ENCODE data around the gene CT55. TPM values are rescaled to one million over a fixed set of nuclear protein-coding genes. Genes with fewer than 3 reads are reported as not detected.
"Not testable (repeated sequence)": the region's sequence is repeated elsewhere in the genome, so short reads cannot be mapped to it uniquely, and the experiment has no call there.

The CT55 gene
- total and polyA plus RNA-seq, 8 donors = 0.09 TPM; not detected in 7

- FAIRE-seq (no peak), ATAC-seq (no peak), DNase-seq (no peak)
- Histone ChIP-seq H3K9me3 (no peaks in the 10 kb centered on the region), H3K27me3 (peaks cover 0 to 13% (median 0%) of the 10 kb centered on the region in 4 donors), H3K36me3 (no peaks in the 10 kb centered on the region), H3K4me3 (no peak overlapping the region), H3K4me1 (no peaks in the 10 kb centered on the region), H3K27ac (no peak overlapping the region)
- intact Hi-C loops (cut with DNase I) = no loop called here
- 42 to 45% methylated on average over 3 of the region's 3 CpGs for WGBS, 2 donors
- TF ChIP-seq CTCF (IDR thresholded peaks at IDR 0.05) = no peak
Measured at GRCh38 chrX:135168486-135168885, 2.7 kb downstream of the CT55 start.

GRCh38 chrX:135154688-135155087, 16.5 kb downstream of the CT55 start:
- H3K4me1 ChIP-seq; H3K9me3 ChIP-seq; ATAC-seq; DNase-seq; H3K36me3 ChIP-seq; H3K27me3 ChIP-seq; H3K27ac ChIP-seq; H3K4me3 ChIP-seq; FAIRE-seq; intact Hi-C loops (cut with DNase I): not testable (repeated sequence)
- WGBS, 2 donors = no CpG with 5 or more reads among the region's 3 CpGs

- H3K27me3 ChIP-seq; H3K27ac ChIP-seq; FAIRE-seq; DNase-seq; H3K9me3 ChIP-seq; H3K36me3 ChIP-seq; H3K4me3 ChIP-seq; intact Hi-C loops (cut with DNase I); H3K4me1 ChIP-seq; ATAC-seq: not testable (repeated sequence)
- no CpG with 5 or more reads among the region's 6 CpGs for WGBS, 2 donors
Measured at GRCh38 chrX:135126145-135126544, 45.1 kb downstream of the CT55 start.

GRCh38 chrX:135120056-135120576, 51.1 kb downstream of the CT55 start, which contains the start of gene ETDB:
Gene ETDB, minus strand, starts transcription at chrX:135120526. Its CDS starts 1,265 bp downstream, at chrX:135119261.
- H3K27me3 ChIP-seq; H3K4me3 ChIP-seq; H3K9me3 ChIP-seq; H3K27ac ChIP-seq; H3K36me3 ChIP-seq; FAIRE-seq; H3K4me1 ChIP-seq; DNase-seq; intact Hi-C loops (cut with DNase I): not testable (repeated sequence)
- peak in 1 of 4 donors; percentile 21 for ATAC-seq
- no CpG with 5 or more reads among the region's 1 CpG for WGBS, 2 donors

- H3K27ac ChIP-seq; H3K27me3 ChIP-seq; ATAC-seq; H3K4me3 ChIP-seq; H3K9me3 ChIP-seq; FAIRE-seq; H3K36me3 ChIP-seq; DNase-seq; intact Hi-C loops (cut with DNase I); H3K4me1 ChIP-seq: not testable (repeated sequence)
- WGBS, 2 donors = no CpG with 5 or more reads among the region's 2 CpGs
Measured at GRCh38 chrX:135116064-135116463, 55.1 kb downstream of the CT55 start.

GRCh38 chrX:135114392-135114791, 56.8 kb downstream of the CT55 start:
- no peak for TF ChIP-seq CTCF (IDR thresholded peaks at IDR 0.05)
- no peak for ATAC-seq
- no peaks in the 10 kb centered on the region for H3K36me3 ChIP-seq
- 72 to 75% methylated on average over 2 of the region's 2 CpGs for WGBS, 2 donors
- H3K27me3 ChIP-seq = peaks cover 0 to 11% (median 5%) of the 10 kb centered on the region in 4 donors
- H3K4me3 ChIP-seq = no peak overlapping the region
- H3K27ac ChIP-seq = no peak overlapping the region
- H3K4me1 ChIP-seq = no peaks in the 10 kb centered on the region
- intact Hi-C loops (cut with DNase I) = no loop called here
- DNase-seq = no peak
- FAIRE-seq = no peak
- H3K9me3 ChIP-seq = no peaks in the 10 kb centered on the region

GRCh38 chrX:135112743-135113142, 58.5 kb downstream of the CT55 start:
- Histone ChIP-seq H3K27ac (no peak overlapping the region), H3K27me3 (peaks cover 0 to 11% (median 5%) of the 10 kb centered on the region in 4 donors), H3K9me3 (no peaks in the 10 kb centered on the region), H3K4me3 (no peak overlapping the region), H3K36me3 (no peaks in the 10 kb centered on the region), H3K4me1 (no peaks in the 10 kb centered on the region)
- intact Hi-C loops (cut with DNase I) = no loop called here
- WGBS, 2 donors = 50 to 80% methylated on average over 1 of the region's 1 CpG
- no peak for TF ChIP-seq CTCF (IDR thresholded peaks at IDR 0.05)
- ATAC-seq (no peak), FAIRE-seq (no peak), DNase-seq (peak in 1 of 6 donors; percentile 37)
